Activated naive CD4-positive, alpha-beta T cell treated with anti-CD3 and anti-CD28 coated beads, Interleukin-2, amount 50 U/mL, for 72 hours (primary cell): ENCODE measurements around the gene TACR1. TPM values are rescaled to one million over a fixed set of nuclear protein-coding genes. Genes with fewer than 3 reads are reported as not detected.
"Not testable (repeated sequence)": the region's sequence is repeated elsewhere in the genome, so short reads cannot be mapped to it uniquely, and the experiment has no call there.

Source experiments
- ATAC-seq, 2 donors: fragments of 150-1000 bp; cut with Tn5 transposase; 2 replicates each; pipeline ENCODE4 v1.10.0; 2021; ENCODE audit warnings: mild to moderate bottlenecking in 2 of 2, moderate library complexity in 2 of 2
- DNase-seq, 2 donors: peaks; one replicate each; pipeline ENCODE4 v3.0.0; 2021 to 2022; ENCODE audit warnings: low spot score in 2 of 2
- H3K27ac Mint-ChIP-seq, 2 donors: one replicate each; pipeline ENCODE4 v1.8.0; 2022; ENCODE audit warnings: mild to moderate bottlenecking in 2 of 2, mixed read lengths in 2 of 2
- H3K36me3 Mint-ChIP-seq, 2 donors: one replicate each; pipeline ENCODE4 v1.8.0; 2022; ENCODE audit warnings: mixed read lengths in 2 of 2
- H3K9me3 Mint-ChIP-seq, 2 donors: one replicate each; pipeline ENCODE4 v1.8.0; 2022; ENCODE audit warnings: mixed read lengths in 2 of 2
- total RNA-seq, 2 donors: library from RNA; stranded (reverse); gene quantifications; one replicate each; pipeline ENCODE4 v1.2.3, GENCODE V29; 2022

Gene TACR1
- not detected for total RNA-seq

GRCh38 chr2:75199428-75200011 lies at the start of gene TACR1:
TACR1 (minus strand) TSS chr2:75199520; CDS start chr2:75198934, 586 bp downstream.
- no peaks in the 10 kb centered on the region for H3K9me3 Mint-ChIP-seq
- no peaks in the 10 kb centered on the region for H3K36me3 Mint-ChIP-seq
- ATAC-seq (peak; percentile 20 to 84), DNase-seq (peak in 1 of 2 donors; percentile 64)
- no peak within 1 kb of the TSS for H3K27ac Mint-ChIP-seq

- peaks cover 5 to 11% of the 10 kb centered on the region in 2 donors for H3K36me3 Mint-ChIP-seq
- not testable (repeated sequence) for ATAC-seq, DNase-seq, H3K27ac Mint-ChIP-seq
- H3K9me3 Mint-ChIP-seq: peaks cover 18 to 19% of the 10 kb centered on the region in 2 donors
Measured at GRCh38 chr2:75248581-75248980, 49.3 kb upstream of the TACR1 start.

GRCh38 chr2:75246441-75247167 lies 47.3 kb upstream of the TACR1 start:
- Mint-ChIP-seq H3K36me3 (peaks cover 5 to 12% of the 10 kb centered on the region in 2 donors), H3K9me3 (peaks cover 14 to 18% of the 10 kb centered on the region in 2 donors), H3K27ac (no peak overlapping the region)
- no peak for DNase-seq
- ATAC-seq: no peak

GRCh38 chr2:75243219-75243618 lies 43.9 kb upstream of the TACR1 start:
- H3K27ac Mint-ChIP-seq: no peak overlapping the region
- peaks cover 0 to 8% of the 10 kb centered on the region in 2 donors for H3K9me3 Mint-ChIP-seq
- peaks cover 0 to 7% of the 10 kb centered on the region in 2 donors for H3K36me3 Mint-ChIP-seq
- ATAC-seq: no peak
- DNase-seq: no peak

GRCh38 chr2:75241696-75242095 lies 42.4 kb upstream of the TACR1 start:
- ATAC-seq: no peak
- Mint-ChIP-seq H3K9me3 (peaks cover 0 to 8% of the 10 kb centered on the region in 2 donors), H3K36me3 (peaks cover 0 to 7% of the 10 kb centered on the region in 2 donors), H3K27ac (no peak overlapping the region)
- no peak for DNase-seq

GRCh38 chr2:75238670-75239330 lies 39.5 kb upstream of the TACR1 start:
- DNase-seq (no peak), ATAC-seq (no peak)
- Mint-ChIP-seq H3K36me3 (peaks cover 0 to 7% of the 10 kb centered on the region in 2 donors), H3K27ac (no peak overlapping the region), H3K9me3 (peaks cover 8 to 13% of the 10 kb centered on the region in 2 donors)

GRCh38 chr2:75237296-75237695 lies 38.0 kb upstream of the TACR1 start:
- H3K36me3 Mint-ChIP-seq: peaks cover 0 to 3% of the 10 kb centered on the region in 2 donors
- ATAC-seq (no peak), DNase-seq (no peak)
- H3K9me3 Mint-ChIP-seq: peaks cover 8 to 9% of the 10 kb centered on the region in 2 donors
- no peak overlapping the region for H3K27ac Mint-ChIP-seq

GRCh38 chr2:75233965-75234364 lies 34.6 kb upstream of the TACR1 start:
- H3K36me3 Mint-ChIP-seq: no peaks in the 10 kb centered on the region

GRCh38 chr2:75226617-75227016 lies 27.3 kb upstream of the TACR1 start:
- Mint-ChIP-seq H3K36me3 (no peaks in the 10 kb centered on the region), H3K27ac (no peak overlapping the region), H3K9me3 (peaks cover 0 to 4% of the 10 kb centered on the region in 2 donors)
- no peak for ATAC-seq
- no peak for DNase-seq

More at GRCh38 chr2:75233965-75234364, 34.6 kb upstream of the TACR1 start:
- DNase-seq: no peak
- peaks cover 9 to 12% of the 10 kb centered on the region in 2 donors for H3K9me3 Mint-ChIP-seq
- no peak overlapping the region for H3K27ac Mint-ChIP-seq
- ATAC-seq: no peak

- DNase-seq (no peak), ATAC-seq (no peak)
- Mint-ChIP-seq H3K36me3 (no peaks in the 10 kb centered on the region), H3K9me3 (peaks cover 0 to 4% of the 10 kb centered on the region in 2 donors), H3K27ac (no peak overlapping the region)
Measured at GRCh38 chr2:75226099-75226498, 26.8 kb upstream of the TACR1 start.

GRCh38 chr2:75224636-75225094 lies 25.3 kb upstream of the TACR1 start:
- DNase-seq (no peak), ATAC-seq (no peak)
- H3K27ac Mint-ChIP-seq: no peak overlapping the region
- H3K9me3 Mint-ChIP-seq: peaks cover 0 to 4% of the 10 kb centered on the region in 2 donors
- H3K36me3 Mint-ChIP-seq: no peaks in the 10 kb centered on the region

- DNase-seq (no peak), ATAC-seq (no peak)
- H3K9me3 Mint-ChIP-seq: no peaks in the 10 kb centered on the region
- no peaks in the 10 kb centered on the region for H3K36me3 Mint-ChIP-seq
- H3K27ac Mint-ChIP-seq: no peak overlapping the region
Measured at GRCh38 chr2:75222527-75222926, 23.2 kb upstream of the TACR1 start.

GRCh38 chr2:75221862-75222261 lies 22.5 kb upstream of the TACR1 start:
- ATAC-seq: no peak
- no peak for DNase-seq
- Mint-ChIP-seq H3K9me3 (no peaks in the 10 kb centered on the region), H3K36me3 (no peaks in the 10 kb centered on the region), H3K27ac (no peak overlapping the region)

GRCh38 chr2:75219213-75219612 lies 19.9 kb upstream of the TACR1 start:
- ATAC-seq, H3K9me3 Mint-ChIP-seq, H3K27ac Mint-ChIP-seq, DNase-seq, H3K36me3 Mint-ChIP-seq: not testable (repeated sequence)

GRCh38 chr2:75211266-75211770 lies 12.0 kb upstream of the TACR1 start:
- DNase-seq (no peak), ATAC-seq (no peak)
- peaks cover 0 to 8% of the 10 kb centered on the region in 2 donors for H3K9me3 Mint-ChIP-seq
- H3K27ac Mint-ChIP-seq: no peak overlapping the region
- H3K36me3 Mint-ChIP-seq: no peaks in the 10 kb centered on the region

- Mint-ChIP-seq H3K27ac (no peak overlapping the region), H3K36me3 (no peaks in the 10 kb centered on the region), H3K9me3 (peaks cover 0 to 8% of the 10 kb centered on the region in 2 donors)
- no peak for ATAC-seq
- no peak for DNase-seq
Measured at GRCh38 chr2:75210409-75210808, 11.1 kb upstream of the TACR1 start.

- no peaks in the 10 kb centered on the region for H3K36me3 Mint-ChIP-seq
- ATAC-seq: no peak
- H3K9me3 Mint-ChIP-seq: peaks cover 0 to 8% of the 10 kb centered on the region in 2 donors
Measured at GRCh38 chr2:75208738-75209137, 9.4 kb upstream of the TACR1 start.

More at GRCh38 chr2:75208738-75209137, 9.4 kb upstream of the TACR1 start:
- DNase-seq: no peak
- no peak overlapping the region for H3K27ac Mint-ChIP-seq
